ENCODE measurements around the gene SKIC2.

DNA sequence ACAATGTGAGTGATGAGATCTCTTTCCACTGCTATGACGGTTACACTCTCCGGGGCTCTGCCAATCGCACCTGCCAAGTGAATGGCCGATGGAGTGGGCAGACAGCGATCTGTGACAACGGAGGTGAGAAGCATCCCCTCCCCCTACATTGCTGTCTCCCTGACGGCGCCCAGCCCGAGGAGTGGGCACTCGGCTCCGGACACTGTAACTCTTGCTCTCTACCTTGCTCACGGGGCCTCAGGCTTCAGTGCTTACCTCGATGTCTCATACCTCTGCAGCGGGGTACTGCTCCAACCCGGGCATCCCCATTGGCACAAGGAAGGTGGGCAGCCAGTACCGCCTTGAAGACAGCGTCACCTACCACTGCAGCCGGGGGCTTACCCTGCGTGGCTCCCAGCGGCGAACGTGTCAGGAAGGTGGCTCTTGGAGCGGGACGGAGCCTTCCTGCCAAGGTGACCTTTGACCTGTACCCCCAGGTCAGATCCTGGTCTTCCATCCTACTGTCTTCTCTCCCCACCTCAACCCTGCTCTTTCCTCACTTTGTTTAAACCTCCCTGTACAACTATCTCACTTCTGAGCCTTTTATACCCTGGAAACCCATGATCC, 11.8 kb upstream of the SKIC2 start:
- TF ChIP-seq, protein P1, sequence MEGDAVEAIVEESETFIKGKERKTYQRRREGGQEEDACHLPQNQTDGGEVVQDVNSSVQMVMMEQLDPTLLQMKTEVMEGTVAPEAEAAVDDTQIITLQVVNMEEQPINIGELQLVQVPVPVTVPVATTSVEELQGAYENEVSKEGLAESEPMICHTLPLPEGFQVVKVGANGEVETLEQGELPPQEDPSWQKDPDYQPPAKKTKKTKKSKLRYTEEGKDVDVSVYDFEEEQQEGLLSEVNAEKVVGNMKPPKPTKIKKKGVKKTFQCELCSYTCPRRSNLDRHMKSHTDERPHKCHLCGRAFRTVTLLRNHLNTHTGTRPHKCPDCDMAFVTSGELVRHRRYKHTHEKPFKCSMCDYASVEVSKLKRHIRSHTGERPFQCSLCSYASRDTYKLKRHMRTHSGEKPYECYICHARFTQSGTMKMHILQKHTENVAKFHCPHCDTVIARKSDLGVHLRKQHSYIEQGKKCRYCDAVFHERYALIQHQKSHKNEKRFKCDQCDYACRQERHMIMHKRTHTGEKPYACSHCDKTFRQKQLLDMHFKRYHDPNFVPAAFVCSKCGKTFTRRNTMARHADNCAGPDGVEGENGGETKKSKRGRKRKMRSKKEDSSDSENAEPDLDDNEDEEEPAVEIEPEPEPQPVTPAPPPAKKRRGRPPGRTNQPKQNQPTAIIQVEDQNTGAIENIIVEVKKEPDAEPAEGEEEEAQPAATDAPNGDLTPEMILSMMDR (IDR thresholded peaks at IDR 0.05; ENCODE audit: low read depth, low read length) = no peak
- TF ChIP-seq EZH2phosphoT487 (IDR thresholded peaks at IDR 0.05; ENCODE audit: low read depth) = no peak

Measured in OCI-LY3 (cell line).